ENCODE results near the gene ZEB2. TPM values are rescaled to one million over a fixed set of nuclear protein-coding genes. Genes with fewer than 3 reads are reported as not detected.
A peak's percentile ranks its signal among the peaks of the same experiment; 100 is the strongest.

Gene ZEB2
- total RNA-seq, 4 donors from 2014 or later, result 35.9 to 177 (median 120) TPM

- intact Hi-C loops (cut with DNase I; ENCODE audit: low total_unique reads), result no loop called here
- H3K4me1 ChIP-seq, result no peaks in the 10 kb centered on the region
- no peak overlapping the region for H3K4me3 ChIP-seq
- no peak for DNase-seq
- no peak for TF ChIP-seq CTCF (IDR thresholded peaks at IDR 0.05)
- no peak for TF ChIP-seq POLR2A (IDR thresholded peaks at IDR 0.05)
- H3K9me3 ChIP-seq, result no peaks in the 10 kb centered on the region
- H3K36me3 ChIP-seq, result no peaks in the 10 kb centered on the region
- no peak overlapping the region for H3K27ac ChIP-seq
- H3K27me3 ChIP-seq, result no peaks in the 10 kb centered on the region
Observed at GRCh38 chr2:144533221-144533620, 13.3 kb upstream of the ZEB2 start.

- Histone ChIP-seq H3K27me3 (no peaks in the 10 kb centered on the region), H3K4me1 (no peaks in the 10 kb centered on the region), H3K36me3 (no peaks in the 10 kb centered on the region), H3K4me3 (no peak overlapping the region), H3K27ac (no peak overlapping the region), H3K9me3 (no peaks in the 10 kb centered on the region)
- TF ChIP-seq POLR2A (IDR thresholded peaks at IDR 0.05), result no peak
- TF ChIP-seq CTCF (IDR thresholded peaks at IDR 0.05), result no peak
- intact Hi-C loops (cut with DNase I; ENCODE audit: low total_unique reads), result no loop called here
- no peak for DNase-seq
Observed at GRCh38 chr2:144530596-144530995, 10.7 kb upstream of the ZEB2 start.

GRCh38 chr2:144529841-144530240 is 9.9 kb upstream of the ZEB2 start:
- no peaks in the 10 kb centered on the region for H3K9me3 ChIP-seq
- peaks cover 0 to 5% of the 10 kb centered on the region in 2 donors for H3K27me3 ChIP-seq
- no peak overlapping the region for H3K27ac ChIP-seq
- no peak overlapping the region for H3K4me3 ChIP-seq
- H3K36me3 ChIP-seq, result no peaks in the 10 kb centered on the region
- no peaks in the 10 kb centered on the region for H3K4me1 ChIP-seq
- no peak for DNase-seq
- TF ChIP-seq POLR2A (IDR thresholded peaks at IDR 0.05), result no peak
- intact Hi-C loops (cut with DNase I; ENCODE audit: low total_unique reads), result no loop called here

GRCh38 chr2:144528108-144528507 is 8.2 kb upstream of the ZEB2 start:
- Histone ChIP-seq H3K9me3 (no peaks in the 10 kb centered on the region), H3K27ac (peak overlapping the region; percentile 42 to 55), H3K27me3 (peaks cover 0 to 5% of the 10 kb centered on the region in 2 donors), H3K4me1 (no peaks in the 10 kb centered on the region), H3K4me3 (no peak overlapping the region), H3K36me3 (no peaks in the 10 kb centered on the region)
- intact Hi-C loops (cut with DNase I; ENCODE audit: low total_unique reads), result no loop called here
- TF ChIP-seq CTCF (IDR thresholded peaks at IDR 0.05) (no peak), POLR2A (IDR thresholded peaks at IDR 0.05) (no peak)
- DNase-seq, result no peak

- TF ChIP-seq CTCF (IDR thresholded peaks at IDR 0.05), result no peak
- no peak for TF ChIP-seq POLR2A (IDR thresholded peaks at IDR 0.05)
- intact Hi-C loops (cut with DNase I; ENCODE audit: low total_unique reads), result no loop called here
- Histone ChIP-seq H3K4me1 (no peaks in the 10 kb centered on the region), H3K9me3 (no peaks in the 10 kb centered on the region), H3K4me3 (no peak overlapping the region), H3K27me3 (peaks cover 0 to 7% of the 10 kb centered on the region in 2 donors), H3K27ac (peak overlapping the region; percentile 42 to 45), H3K36me3 (no peaks in the 10 kb centered on the region)
- no peak for DNase-seq
Observed at GRCh38 chr2:144526831-144527230, 6.9 kb upstream of the ZEB2 start.

All from uterus (tissue), 4 donors.